Amygdala (tissue), 56 donors: ENCODE measurements around the gene GDAP1L1.
A peak's percentile ranks its signal among the peaks of the same experiment; 100 is the strongest.
"Not testable (repeated sequence)": the region's sequence is repeated elsewhere in the genome, so short reads cannot be mapped to it uniquely, and the experiment has no call there.

Experiments used
- DNase-seq, 56 donors: peaks; one replicate each; lab custom pipeline; 2025; lab: John Stamatoyannopoulos, UW

Gene GDAP1L1

DNA sequence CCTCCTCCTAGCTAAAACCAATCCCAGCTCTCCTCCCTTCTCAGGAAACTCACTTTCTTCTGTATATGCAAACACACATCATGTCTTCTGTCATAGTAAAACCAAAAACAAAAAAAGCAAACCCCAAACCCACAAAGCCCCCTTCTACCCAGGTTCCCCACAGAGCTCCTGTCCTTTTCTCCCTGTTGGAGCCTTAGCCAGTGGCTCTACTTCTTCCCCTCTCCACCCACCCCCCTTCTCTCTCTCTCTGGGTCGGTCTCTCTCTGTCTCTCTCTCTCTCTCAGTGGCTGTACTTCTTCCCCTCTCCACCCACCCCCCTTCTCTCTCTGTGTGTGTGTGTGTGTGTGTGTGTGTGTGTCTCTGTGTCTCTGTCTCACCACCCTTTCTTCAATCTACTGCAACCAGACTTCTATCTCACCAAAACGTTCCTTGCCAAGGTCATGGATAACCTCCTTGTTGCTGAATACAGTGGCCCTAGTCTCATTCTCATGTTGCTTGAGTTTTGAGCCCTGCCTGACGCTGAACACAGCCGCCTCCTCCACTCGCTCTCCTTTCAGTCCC lies 27.9 kb upstream of the GDAP1L1 start:
- no peak for DNase-seq

DNA sequence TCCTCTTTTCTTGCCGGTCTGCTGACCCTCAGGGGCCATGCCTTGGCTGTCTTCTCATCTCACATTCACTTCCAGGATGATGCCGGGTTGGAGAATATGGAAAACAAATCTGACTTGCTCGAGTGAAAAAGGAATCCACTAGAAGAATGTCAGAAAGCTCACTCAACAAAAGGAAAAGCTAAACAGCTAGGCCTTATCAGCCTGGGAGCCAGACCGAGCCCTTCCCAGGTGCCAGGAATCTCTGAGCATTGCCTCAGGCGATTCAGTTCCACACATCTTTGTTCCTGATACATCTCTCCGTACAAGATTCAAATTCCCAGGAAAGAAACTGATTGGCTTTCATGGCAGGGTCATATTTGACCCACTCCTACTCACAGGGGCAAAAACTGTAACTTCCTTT lies 27.3 kb upstream of the GDAP1L1 start:
- no peak for DNase-seq

DNA sequence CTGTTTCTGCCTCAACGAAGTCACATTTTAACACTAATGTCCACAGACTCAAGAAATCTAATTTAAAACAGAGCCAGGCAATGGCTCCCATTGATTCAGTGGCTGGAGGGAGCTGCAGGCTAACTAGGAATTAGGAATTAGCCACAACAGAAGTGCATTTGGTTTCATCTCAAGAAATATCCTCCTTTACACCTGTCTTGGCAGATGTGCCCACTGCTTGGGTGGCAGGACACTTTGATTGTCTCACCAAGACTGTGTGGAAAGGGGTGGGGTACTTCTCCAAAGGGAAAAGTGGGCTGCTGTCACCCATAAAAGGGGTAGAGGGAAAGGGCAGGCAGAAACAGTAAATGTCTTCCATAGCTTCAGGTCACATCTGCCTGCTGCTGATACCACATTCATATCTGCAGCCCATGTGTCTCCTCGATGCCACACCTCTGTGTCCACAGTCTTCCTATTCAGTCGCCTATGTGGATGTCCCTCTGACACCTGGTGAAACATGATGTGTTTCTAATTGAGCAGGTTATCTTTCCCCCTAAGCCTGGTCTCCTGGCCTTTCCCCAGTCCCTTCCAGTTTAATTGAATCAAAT lies 25.6 kb upstream of the GDAP1L1 start:
- no peak for DNase-seq

DNA sequence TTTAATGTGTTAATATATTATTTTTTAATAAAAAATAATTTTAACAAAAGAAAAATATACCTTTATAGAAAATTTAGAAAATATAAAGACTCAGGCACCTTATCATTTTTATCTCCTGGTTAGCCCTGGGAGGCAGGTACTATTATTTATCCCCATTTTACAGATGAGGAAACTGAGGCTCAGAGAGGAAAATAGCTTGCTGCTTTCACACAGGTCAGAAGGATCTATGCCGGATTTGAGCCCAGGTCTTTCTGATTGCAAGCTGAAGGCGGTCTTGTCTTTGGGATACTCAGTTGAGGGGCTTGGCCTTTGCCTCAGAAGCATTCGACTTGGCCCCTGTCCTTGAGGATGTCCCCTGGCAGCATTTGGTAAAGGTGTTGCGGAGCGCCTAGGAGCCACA lies 25.1 kb upstream of the GDAP1L1 start:
- no peak for DNase-seq

DNA sequence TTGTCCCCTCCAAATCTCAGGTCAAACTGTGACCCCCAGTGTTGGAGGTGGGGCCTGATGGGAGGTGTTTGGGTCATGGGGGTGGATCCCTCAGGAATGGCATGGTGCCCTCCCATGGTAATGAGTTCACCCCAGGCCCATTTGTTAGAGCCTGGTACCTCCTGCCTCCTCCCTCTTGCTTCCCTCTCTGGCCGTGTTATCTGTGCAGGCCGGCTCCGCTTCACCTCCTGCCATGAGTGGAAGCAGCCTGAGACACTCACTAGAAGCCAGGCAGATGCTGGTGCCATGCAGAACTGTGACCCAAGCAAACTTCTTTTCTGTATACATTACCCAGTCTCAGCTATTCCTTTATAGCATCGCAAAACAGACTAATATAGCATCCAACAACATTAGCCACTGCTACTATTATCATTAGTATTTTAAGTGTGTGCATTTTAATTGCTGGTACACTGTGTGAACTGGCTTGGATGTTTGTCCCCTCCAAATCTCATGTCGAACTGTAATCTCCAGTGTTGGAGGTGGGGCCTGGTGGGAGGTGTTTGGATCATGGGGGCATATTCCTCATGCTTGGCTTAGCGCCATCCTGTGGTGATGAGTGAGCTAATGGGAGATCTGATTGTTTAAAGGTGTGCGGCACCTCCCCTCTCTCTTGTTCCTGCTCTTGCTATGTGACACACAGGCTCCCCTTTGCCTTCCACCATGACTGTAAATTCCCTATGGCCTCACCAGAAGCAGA lies 24.3 kb upstream of the GDAP1L1 start:
- DNase-seq = no peak

DNA sequence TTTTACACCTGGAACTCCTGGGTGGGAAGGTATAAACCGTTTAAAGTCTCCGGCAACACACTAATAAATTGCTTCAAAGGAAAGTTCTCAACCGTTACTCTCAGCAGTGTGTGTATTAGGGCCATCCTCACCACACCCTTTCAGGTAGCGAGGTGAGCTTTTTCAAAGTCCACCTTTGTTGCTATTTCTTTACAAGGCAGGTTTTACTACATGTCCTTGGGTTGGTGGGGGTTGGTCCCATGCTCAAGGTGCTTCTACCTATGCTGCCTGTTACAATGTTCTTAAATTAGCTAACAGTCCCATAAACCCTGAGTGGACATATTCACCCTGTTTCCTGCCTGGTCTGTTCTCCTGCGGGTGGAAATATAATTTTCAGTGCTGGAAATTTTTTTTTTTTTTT lies 23.4 kb upstream of the GDAP1L1 start:
- no peak for DNase-seq

DNA sequence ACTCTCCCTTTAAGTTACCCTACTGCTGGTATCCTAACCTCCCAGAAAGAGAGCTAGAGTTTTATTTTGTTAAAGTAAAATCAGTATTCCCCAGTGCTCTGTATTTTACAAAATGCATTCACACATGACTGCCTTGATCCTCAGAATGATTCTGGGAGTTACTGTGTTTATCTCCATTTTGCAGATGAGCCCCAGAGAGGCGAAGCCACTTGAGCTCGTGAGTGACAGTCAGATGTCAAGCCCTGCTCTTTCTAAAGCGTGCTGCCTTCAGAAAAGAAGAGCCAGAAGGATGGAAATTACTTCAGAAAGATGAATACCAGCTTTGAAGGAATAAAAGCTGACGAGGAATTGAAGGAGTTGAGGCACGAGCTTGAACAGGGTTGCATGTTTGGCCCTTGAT lies 22.5 kb upstream of the GDAP1L1 start:
- no peak for DNase-seq

DNA sequence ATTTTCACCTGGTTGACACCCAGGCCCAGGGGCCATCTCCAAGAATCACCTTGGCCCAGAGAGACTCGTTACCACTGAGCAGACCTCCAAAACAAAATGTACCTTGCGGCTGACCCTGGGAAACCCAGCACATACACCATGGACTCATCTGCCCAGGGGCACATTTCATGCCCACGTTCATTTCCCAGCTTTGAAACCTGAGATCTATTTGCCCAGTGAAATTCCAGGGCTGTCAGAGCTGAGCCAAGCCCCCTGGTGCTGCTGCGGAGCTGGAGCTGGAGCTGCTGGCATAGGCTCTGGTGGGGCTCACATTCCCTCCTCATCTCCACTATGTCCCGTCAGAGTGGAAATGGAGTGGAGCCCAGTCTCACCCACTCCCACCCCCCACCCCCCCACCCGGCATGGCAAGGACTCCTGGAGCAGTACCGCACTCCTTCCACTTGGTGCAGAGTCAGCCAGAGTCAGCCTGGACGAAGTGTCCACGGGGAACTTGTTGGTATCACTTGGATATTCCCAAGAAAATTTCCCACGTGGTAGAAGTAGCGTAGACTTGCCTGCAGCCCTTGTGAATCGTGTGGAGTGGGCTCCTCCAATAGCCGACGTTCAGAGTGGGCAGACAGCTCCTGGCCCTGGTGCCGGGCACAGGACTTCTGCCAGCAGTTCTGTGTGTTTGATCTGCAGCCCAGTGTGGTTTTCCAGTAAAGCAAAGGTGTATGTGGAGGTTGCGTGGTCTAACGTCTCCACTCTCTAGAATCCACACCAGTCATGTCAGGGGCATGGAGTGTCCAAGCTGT lies 18.4 kb upstream of the GDAP1L1 start:
- DNase-seq = no peak

DNA sequence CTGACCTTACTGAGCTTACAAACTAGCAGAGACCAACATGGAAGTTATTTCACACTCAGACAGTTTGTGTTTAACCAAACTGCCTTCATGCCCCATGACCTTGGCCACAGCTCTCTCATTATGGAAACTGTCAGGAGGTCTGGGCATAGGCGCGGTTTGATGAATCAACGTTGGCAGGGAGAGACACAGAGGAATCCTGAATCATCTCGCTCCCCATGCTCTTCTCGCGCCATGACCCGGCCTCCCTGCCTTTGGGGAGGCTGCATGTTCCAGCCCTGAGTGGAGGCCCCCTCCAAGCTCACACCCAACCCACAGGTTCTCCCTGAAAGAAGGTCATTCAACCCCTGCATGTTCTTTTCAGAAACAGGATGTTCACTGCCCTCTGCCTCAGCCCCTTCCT lies 15.9 kb upstream of the GDAP1L1 start:
- DNase-seq = no peak

DNA sequence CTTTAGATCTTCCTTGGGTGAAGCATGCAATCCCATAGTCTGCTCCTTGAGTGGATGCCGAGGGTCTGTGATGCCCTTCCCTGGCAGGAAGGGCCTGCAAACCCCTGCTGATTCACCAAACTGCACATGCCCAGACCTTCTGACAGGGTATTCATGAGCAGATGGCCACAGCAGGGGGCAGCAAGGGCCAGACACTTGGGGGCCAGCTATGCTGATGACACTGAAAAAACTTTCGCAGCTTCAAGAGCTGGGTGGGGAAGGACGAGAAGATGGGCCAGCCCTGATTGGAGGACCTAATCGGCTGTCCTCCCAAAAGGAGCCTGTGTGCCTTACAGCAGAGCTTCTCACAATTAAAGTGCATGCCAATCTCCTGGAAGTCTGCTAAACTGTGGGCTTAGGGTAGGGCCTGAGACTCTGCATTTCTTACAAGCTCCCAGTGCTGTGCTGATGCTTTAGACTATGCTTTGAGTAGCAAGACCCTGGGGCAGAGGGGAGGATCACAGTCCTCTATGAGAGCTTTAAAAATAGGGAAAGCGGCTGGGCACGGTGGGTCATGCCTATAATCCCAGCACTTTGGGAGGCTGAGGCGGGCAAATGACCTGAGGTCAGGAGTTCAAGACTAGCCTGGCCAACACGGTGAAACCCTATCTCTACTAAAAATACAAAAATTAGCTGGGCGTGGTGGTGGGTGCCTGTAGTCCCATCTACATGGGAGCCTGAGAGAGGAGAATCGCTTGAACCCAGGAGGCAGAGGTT lies 15.2 kb upstream of the GDAP1L1 start:
- no peak for DNase-seq

DNA sequence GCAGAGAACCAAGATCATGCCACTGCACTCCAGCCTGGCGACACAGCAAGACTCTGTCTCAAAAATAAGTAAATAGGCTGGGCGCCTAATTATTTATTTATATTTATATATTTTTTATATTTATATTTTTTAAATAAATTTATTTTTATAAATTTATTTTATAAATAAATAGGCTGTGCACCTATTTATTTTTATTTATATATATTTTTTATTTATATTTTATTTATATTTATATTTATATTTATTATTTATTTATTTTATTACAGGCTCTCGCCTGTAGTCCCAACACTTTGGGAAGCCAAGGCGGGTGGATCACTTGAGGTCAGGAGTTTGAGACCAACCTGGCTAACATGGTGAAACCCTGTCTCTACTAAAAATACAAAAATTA lies 14.6 kb upstream of the GDAP1L1 start:
- not testable (repeated sequence) for DNase-seq

DNA sequence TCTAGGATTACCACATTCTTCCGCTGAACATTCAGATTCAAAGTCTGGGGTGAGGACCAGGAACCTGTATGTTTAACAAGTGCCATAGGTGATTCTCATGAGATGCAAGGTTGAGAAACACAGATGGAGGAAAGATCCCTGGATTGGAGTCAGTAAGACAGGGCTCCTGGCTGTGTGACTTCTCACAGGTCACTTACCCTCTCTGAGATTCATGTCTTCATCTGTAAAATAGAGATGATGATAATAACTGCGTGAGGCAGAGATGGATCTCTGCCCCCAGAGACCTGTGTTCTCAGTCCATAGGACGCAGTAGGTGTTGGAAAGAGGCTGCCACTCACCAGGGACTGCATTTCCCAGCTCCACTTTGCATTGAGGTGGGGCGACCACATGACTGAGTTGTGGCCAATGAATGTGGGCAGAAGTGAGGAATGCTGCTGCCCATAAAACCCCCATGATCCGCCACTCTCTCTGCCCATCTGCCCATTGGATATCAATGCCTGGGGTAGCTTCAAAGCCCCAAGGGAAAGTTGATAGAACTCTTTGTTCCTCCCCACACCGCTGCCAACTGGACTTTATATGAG lies 13.6 kb upstream of the GDAP1L1 start:
- no peak for DNase-seq

DNA sequence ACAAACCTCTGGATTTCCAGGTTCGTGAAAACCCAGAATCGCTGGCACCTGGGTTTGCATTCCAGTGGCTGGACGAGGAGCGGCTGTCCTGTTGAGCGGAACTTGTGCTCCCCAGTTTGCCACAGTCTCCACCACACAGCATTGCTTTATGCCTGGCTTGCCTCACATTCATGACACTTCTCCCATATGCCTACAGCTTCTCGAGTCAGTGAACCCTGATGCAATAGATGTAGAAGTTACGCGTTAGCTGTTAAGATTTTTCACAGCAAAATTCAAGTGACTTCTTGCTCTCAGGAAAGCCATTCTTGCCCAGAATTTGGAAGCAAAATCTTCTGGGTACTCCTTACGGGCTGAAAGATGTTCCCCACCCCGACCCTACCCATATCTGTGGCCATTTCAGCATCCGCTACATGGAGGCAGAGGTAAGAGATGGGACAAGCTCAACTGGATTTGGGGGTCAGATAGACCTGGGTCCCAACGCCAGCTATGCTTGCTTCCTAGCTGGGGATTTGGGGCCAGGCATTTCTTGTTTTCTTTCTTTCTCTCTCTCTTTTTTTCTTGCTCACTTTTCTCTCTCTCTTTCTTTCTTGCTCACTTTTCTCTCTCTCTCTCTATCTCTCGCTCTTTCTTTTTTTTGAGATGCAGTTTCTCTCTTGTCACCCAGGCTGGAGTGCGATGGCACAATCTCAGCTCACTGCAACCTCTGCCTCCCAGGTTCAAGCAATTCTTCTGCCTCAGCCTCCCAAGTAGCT lies 12.4 kb upstream of the GDAP1L1 start:
- DNase-seq = no peak

DNA sequence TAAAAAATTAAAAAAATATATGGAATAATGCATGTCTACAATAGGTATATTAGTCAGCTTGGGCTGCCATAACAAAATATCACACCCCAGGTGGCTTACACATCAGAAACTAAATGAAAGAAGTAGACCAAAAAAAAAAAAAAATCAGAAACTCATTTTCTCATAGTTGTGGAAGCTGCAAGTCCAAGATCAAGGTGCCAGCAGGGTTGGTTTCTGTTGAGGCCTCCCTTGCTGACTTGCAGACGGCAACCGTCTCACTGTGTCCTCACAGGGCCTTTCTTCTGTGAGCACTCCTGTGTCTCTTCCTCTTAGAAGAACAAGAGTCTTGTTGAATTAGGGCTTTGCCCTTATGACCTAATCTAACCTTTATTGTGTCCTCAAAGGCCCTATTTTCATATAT lies 11.4 kb upstream of the GDAP1L1 start:
- no peak for DNase-seq

DNA sequence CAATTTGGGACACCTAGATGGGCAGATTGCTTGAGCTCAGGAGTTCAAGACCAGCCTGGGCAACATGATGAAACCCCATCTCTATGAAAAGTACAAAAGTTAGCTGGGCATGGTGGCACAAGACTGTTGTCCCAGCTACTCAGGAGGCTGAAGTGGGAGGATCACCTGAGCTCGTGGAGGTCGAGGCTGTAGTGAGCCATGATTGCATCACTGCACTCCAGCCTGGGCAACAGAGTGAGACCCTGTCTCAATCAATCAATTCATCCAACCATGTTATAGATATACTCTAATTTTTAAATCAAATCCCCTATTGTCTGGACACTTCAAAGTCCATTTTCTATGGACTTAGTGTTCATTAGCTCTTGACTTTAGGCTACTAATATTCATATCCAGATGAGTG lies 10.3 kb upstream of the GDAP1L1 start:
- DNase-seq = not testable (repeated sequence)

DNA sequence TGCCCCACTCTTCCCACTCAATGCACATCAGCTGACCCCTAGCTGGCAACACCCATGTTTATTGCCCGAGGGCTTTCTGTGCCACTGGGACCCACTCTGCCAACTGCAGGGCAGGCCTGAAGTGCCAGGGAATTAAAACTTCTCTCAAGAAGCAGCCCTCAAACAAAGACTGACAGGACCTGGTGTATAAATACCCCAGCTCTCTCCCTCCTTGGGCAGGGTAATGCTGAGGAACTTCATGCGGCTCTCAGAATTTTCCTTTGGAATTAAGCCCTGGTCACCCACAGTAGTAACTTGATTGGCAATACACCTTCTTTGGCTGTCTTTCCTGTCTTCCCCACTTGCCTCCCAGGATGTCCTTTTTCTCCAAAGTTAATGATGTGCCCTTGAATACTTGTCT lies 5.3 kb upstream of the GDAP1L1 start:
- DNase-seq = no peak

DNA sequence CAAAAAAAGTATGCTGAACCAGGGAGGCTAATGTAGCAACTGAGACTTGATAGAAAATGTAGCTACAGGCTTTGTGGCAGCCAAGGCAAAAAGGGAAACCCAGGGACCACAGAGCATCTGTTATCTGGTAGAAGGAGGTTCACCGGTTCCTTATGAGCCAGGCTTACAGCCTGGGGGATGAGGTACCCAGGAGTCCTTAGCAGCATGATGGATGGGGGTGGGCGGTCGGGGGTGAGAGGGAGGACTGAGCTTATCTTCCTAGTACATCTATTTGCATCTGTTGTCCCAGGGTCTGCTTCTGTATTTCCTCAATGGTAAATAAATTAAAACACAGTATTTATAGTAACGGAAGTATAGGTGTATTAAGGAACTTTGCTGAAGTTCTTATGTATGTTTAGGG lies 1.1 kb upstream of the GDAP1L1 start:
- DNase-seq = no peak

DNA sequence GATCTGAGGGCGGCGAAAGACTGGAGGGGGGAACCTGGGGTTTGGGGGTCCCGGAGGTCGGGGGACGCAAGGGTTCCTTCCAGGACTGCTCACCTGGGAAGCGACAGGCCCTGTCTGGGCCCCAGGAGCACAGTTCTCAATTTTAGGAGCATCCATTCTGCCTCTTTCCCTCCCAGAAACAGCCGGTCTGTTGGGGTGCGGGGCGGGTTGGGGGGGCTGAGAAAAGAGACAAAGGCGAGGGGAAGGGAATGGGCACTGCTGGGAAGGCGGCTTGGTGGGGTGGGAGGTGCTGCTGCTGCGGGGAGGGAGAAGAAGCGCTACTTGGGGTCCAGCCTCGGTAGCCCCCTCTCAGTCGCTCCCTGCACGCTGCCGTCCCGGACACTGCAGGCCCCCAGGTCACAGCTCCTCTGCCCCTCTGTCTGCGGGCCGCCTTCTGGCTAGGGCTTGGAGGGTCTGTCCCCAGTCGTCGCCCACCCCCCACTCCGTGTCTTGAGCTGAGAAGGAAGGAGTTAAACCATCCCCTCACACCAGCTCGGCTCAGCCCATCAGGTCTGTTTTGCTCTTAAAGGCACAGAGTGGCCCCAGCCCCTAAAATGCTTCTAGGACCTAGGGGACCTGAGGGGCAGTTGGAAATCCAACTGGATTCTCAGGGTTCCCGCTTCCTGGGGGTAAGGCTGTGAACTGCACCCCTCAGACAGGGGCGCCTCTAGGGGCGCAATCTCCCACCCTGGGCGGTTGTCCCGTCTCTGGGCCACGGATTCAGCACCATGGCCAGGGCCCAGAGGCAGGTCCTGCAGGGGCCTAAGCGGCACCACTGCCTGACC lies 690 bp downstream of the GDAP1L1 start:
- peak in 17 of 56 donors; percentile 2 to 50 (median 17) for DNase-seq

DNA sequence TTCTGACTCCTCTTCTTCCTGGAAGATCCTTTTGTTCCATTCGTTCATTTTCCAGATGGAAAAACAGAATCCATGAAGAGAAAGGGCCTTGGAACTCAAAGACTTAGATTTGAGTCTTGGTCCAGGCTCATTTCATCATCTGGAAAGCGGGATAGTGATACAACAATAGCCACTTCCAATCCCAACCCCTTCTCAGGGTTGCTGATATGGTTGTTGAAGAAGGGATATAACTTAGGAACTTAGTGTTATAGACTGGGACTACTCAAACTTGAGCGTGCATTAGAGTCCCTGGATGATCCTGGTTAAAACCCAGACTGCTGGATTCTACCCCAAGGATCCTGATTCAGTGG lies 1.3 kb downstream of the GDAP1L1 start:
- DNase-seq = no peak
